NCI-H524 (cell line): Measurements from ENCODE around the gene GTF2A2.
"Not testable (repeated sequence)": the region's sequence is repeated elsewhere in the genome, so short reads cannot be mapped to it uniquely, and the experiment has no call there.

Experiments used
- DNase-seq, 2 experiments: peaks; one replicate each; lab custom pipeline; 2025; lab: John Stamatoyannopoulos, UW

The GTF2A2 gene, protein sequence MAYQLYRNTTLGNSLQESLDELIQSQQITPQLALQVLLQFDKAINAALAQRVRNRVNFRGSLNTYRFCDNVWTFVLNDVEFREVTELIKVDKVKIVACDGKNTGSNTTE

DNA sequence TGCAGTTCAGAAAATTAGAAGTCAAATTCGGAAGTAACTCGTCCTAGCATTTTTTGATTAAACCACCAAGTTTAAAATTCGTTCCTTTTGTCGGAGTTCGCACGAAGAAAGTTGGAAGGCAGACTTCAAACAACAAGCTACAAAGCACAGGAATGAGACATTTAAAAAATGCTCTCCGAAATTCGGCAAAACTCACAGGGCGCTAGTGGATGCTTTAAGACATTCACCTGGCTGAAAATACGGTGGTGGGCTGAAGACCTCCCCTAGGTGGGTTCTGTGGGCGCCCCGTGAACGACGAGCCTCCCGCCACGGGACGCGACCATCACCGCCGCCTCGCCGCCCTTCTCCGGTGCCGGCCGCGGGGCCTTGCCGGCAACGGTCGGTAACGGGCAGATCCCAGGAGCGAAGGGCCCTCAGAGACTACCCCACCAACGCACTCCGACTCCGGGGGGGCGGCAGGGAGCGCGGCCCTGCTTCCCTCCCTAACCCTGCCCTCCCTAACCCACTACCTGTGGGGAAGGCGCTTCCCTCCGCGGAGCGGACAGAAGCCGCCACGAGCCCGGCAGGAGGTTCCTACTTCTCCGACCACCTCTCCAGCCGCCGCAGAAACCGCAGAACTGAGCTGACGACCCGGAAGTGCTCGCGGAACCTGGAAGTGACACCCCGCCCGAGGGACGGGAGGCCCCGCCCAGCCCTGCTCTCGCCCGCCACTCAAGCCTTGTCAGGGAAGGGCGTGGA, at the start of gene GTF2A2:
Gene GTF2A2, minus strand, starts transcription at position 619 of the 738 bp plus-strand sequence. CDS start 5,238 bp downstream, outside the sequence.
- DNase-seq = peak; percentile 96 to 97

DNA sequence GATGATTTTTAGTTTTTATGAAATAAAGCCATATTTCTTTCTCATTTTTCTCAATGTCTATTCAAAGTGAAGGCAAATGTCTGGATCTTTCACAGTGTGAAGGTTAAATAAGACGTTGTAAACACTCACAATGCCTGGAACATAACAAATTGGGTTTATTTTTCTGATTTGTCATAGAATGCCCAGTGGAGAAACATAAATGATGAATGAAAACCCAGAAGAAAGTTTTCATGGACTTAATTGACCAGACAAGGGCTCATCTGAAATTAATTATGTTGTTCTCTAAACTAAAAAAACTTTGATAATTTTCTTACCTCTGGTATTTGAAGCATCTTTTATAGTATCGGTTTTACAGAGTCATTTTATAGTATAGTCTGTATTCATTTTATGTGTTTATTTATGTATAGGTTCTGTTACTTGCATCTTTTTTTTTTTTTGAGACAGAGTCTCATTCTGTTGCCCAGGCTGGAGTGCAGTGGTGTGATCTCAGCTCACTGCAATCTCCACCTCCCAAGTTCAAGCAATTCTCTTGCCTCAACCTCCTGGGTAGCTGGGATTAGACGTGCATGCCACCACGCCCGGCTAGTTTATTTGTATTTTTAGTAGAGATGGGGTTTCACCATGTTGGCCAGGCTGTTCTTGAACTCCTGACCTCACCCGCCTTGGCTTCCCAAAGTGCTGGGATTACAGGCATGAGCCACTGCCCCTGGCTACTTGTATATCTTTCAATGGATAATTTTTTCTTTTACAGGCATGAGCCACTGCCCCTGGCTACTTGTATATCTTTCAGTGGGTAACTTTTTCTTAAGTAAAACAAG, 46.9 kb upstream of the GTF2A2 start:
- DNase-seq = no peak

DNA sequence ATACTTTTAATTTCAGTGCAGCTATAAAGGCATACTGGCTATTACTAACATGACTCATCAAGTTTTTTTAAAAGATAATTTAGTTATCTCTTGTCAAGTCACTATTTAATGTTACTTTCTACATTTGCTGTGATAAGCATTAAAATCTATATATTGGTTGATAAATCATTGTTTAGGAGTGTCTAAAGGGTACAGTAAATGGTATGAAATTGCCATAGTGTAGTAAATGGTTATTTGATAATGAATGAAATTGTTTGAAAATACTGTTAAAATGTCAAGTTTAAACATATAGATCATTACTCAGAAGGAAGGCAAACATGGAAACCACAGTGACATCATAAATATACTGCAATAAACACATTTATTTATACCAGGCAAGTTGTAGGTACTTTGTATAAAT, 45.0 kb upstream of the GTF2A2 start:
- no peak for DNase-seq

DNA sequence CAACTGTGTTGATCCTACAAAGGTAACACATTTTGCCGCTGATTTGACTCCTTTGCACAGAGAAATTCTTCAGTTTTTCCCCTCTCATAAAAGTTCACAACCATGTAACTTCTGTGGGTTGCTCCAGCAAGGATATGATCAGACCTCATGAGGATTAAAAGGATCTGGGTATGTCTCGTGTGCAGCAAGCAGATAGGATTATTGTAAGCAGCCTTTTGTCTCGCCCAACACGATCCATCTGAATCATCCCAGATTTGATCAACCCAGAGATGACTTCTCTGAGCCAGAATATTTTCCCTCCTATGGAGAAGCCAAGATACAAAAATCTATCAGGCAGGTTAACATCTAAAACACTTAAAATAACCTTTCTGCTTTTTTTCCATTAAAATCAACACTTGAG, 44.6 kb upstream of the GTF2A2 start:
- no peak for DNase-seq

DNA sequence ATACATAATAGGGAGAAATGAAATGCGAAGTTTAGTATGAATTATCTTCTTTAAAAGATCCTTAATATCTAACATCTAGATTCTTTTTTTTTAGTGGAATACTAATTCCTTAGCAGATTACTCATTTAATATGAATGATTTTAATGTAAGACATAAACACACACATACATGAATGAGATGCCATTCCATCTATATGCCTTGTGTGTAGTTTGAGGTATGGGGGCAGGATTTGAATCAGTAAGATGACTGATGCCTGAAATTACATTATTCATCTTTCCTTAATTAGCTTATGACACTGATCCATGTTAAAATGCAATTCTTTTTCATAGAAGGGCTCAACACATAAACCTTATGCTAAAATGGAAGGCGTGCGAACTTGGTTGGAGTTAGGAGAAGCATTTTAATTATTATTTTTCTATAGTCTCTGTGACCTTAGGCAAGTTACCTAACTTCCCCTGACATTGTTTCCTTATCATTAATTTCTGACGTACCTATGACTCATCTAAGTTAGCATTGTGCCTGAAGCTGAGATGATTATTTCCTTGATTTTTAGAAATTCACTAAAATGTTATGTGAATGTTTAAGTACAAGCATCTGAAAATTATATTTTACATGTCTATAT, 42.6 kb upstream of the GTF2A2 start:
- DNase-seq = no peak

DNA sequence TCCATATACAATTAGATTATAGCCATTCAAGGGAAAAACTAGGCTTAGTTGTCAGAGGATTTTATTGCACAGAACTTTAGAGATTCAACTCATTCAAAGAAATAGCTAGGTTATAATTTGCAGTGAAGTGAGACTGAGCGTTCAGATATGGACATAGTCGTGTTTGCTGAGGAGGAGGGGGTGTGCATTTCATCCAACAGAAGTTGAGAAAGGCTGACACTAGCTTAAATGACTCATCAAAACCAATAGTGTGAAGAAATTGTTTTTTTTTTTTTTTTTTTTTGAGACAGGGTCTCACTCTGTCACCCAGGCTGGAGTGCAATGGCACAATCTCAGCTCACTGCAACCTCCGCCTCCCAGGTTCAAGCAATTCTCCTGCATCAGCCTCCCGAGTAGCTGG, 40.8 kb upstream of the GTF2A2 start:
- not testable (repeated sequence) for DNase-seq

DNA sequence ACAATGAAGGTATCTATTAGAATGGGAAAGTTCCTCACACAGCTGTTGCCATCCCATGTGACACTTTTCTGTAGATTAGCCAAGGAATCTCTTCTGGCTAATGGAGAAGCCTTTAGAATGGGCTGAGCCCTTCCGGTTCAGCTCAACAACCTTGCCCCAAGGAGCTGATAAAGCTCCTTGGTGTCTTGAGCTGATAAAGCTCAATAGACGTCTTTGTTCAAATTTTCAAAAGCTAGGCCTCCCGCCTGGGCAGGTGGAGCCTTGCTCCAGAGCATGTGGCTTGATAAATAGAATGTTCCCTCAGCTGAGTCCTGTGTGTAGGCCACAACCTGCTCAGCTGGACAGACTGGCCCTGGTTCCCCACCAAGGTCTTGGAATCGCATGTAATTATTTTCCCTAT, 39.0 kb upstream of the GTF2A2 start:
- DNase-seq = no peak

DNA sequence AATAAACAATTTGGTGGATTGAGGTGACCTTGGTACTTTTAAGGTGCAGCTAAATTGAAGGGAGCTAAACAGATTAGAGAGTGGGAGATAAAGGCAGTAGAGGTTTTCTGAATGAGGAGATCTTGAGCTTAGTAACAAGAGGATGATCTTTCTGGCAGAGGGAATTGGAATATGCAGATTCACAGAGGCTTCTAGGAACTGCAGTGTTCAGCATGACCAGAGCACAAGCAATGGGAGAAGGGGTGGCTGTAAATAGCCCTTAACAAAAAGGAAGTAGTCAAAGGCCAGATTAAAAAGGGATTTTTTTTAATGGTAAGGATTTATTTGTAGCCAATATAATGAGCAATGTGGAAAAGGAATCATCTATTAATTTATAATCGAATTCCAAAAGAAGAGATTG, 37.5 kb upstream of the GTF2A2 start:
- no peak for DNase-seq

DNA sequence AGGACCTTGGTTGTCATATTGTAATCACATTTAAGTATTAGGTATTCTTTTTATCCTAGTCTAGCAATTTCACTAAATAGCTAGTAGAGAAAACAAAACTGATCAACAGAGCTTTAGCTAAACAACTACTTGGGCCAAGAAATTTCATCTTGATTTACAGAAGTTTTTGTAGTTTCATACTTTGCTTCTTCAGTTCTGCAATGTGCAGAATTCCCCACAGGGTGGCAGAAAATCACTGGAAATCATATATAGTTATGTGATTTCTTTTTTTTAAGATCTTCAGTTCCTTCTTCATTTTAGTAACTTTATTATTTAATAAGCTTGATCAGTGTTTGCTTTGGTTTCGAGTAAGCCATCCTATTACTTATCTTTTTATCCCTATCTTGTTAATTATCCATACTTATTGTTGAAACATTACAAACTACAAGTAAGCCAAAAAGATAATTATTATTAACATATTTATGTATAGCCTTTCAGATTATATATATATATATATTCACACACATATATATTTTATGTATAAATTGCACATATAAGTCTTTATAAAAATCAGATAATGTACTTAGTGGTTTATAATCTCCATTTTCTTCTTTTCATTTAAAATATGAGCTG, 34.0 kb upstream of the GTF2A2 start:
- peak in 1 of 2 experiments; percentile 39 for DNase-seq

DNA sequence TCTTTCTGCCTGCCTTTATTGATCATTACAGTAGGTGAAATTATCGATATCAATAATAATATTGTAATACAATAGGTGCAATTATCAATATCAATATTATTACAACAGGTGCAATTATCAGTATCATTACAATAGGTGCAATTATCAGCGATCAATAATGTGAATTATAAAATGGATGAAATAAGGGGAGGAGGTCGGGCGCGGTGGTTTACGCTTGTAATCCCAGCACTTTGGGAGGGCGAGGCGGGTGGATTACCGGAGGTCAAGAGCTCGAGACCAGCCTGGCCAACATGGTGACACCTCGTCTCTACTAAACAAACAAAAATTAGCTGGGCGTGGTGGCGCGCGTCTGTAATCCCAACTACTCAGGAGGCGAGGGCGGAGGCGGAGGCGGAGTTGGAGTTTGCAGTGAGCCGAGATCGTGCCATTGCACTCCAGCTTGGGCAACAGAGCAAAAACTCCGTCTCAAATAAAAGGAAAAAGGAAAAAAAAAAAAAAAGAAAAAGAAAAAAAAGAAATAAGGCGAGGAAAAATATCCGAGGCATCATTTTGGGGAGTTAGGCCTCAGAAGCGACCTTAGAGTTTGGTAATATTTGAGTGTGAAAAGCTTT, 32.4 kb upstream of the GTF2A2 start:
- DNase-seq = peak; percentile 63 to 84

DNA sequence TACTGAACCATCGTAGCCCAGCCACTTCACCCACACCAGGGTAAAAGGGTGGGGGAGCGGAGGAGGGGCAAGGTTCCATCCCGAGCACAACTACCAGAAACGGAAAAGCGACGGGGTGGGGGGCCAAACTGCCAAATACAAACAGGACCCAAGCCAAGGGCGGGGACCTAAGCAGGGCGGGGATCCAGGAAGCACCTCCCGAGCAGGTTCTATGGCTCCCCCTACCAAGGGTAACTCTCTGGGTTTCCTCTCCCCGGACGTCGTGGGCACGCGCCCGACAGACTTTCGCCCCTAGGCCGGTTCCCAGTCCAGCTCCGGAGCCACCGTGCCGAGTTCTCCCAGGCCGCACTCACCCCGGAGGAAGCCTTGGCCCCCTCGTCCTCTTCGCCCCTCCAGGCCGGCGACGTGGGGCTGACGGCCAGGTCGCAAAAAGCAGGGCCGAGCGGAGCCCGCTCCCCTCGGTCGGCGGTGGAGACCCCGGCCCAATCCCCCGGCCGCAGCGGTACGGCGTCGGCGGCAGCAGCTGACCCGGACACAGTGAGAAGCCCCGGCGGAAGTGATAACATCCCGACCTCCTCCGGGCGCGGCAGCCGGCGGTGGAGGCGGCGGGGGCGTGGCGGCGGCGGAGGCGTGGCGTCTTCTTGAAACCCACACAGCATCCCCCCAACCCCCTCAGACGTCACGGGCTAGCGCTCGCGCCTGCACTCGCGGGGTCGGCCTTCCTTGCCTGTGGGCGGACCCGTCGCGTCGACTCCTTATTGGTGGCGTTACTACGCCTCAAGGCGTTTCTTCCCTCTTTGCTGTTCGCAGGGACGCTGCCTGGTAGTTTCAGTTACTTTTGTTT, 31.7 kb upstream of the GTF2A2 start, which contains the start of gene BNIP2:
Gene BNIP2, minus strand, starts transcription at position 539 of the 844 bp plus-strand sequence. CDS start 6,863 bp downstream, outside the sequence.
- DNase-seq = peak; percentile 98 to 99

DNA sequence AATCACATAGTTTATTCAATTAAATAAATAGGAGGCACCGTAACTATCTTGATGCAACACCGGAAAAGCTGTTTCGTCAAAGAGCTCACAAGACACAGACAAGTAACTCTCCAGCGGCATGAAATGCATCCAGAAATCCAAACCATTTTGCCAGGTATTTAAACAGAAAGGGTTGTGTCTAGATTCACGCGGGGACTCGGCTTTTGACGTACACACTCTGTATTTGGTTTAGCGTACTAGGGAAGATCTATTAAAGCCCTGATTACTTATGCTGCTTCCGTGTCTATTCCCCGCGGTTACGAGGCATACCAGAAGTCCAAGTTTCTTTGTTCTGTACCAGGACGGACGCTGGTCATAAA, 31.1 kb upstream of the GTF2A2 start:
- DNase-seq = peak in 1 of 2 experiments; percentile 48

DNA sequence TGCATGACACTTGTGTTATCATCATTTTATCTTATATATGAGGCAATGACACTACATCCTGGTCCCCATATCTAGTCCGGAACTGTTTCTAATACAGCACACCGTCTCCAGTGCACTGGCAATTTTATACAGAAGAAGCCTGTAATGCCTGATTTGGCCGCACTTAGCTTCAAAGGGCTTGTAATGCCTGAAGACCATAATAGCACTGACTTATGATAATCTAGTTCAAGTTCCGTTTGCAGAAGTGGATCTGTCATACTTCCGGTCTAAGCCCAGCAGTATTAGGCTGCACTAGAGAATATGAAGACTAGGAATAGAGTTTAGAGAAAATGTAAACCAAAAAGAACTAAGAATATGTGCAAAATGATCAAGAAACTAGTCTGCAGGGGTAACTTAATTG, 30.5 kb upstream of the GTF2A2 start:
- peak in 1 of 2 experiments; percentile 18 for DNase-seq

DNA sequence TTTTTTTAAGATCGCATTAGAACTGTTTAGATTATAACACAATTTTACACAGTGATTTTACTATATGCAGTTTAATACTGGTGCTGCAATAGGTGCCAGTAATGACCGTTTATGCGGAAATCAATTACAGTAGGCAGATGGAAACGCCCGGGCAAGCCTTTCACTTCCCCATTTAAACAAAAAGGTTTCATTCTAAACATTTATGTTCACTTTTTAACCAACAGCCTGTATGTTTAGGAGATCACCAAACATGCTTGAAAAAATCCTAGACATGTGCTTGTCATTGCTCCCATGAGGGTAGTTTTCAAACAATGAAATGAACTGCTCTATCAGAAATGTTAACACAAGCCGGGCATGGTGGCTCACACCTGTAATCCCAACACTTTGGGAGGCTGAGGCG, 29.1 kb upstream of the GTF2A2 start:
- no peak for DNase-seq

DNA sequence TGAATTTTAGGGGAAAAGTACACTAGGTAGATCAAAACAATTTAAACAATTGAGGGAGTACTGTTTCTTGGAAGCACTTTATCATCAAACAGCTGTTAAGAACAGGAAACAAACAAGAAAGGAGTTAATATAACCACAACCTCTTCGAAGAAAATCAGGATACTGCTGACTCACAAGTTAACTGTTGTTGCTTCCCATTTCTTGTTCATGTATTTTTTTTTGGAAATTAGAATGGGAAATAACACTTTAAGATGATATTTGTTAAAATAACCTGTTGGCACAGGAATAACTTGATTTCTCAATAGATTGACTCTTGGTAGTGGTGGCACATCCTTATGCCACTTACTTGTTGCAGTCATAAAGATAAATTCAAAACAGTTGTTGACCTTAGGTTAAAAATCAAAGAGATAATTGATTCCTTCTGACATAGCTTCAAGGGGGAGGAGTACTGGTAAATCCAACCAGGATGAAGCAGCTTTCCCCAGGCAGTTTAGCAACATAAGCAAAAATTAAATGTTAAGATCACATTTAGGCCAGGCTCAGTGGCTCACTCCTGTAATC, 28.5 kb upstream of the GTF2A2 start:
- no peak for DNase-seq

DNA sequence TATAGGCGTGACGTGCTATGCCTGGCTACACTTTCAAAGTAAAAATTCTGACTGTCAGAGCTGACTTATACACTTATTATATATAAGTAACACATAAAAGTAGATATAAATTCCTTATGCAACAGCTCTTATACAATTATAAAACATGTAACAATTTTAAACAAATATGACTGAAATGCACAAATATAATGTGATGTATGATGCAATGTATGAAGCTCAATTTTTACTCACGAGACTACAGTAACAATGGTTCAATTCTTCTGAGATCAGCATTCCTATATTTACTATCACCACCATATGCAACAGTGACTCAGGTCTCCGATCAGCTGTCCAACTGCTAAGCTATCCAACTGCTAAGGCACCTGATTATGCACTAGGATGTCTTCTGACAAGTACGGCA, 23.6 kb upstream of the GTF2A2 start:
- no peak for DNase-seq

DNA sequence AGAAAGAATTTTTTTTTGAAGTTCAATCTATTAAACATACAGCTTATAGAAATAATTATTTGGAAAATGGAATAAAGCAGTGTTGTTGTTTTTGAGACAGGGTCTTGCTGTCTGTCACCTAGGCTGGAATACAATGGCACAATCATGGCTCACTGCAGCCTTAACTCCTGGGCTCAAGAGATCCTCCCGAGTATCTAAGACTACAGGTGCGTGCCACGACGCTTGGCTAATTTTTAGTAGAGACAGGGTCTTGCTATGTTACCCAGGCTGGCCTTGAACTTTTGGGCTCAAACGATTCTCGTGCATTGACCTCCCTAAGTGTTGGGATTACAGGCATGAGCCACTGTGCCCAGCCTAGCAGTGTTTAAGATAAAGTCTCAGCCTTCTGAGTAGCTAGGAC, 23.0 kb upstream of the GTF2A2 start:
- DNase-seq = no peak

DNA sequence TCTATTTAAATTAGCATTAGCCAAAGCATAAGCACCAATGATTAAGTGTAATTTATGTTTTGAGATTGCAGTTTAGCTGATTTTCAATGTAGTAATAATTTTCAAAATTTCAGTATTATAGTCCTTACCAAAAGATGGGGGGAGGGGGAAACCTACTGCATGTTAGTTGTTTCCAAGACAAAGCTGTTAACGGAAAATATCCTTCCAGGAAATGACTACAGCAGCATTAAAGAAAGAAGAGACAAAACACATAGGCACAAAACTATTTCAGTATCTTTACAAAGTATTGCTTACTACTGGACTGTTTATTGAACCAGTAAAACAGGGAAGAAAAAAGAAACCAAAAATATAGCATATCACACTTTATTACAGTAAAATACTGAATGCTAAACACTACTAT, 21.3 kb upstream of the GTF2A2 start:
- no peak for DNase-seq

DNA sequence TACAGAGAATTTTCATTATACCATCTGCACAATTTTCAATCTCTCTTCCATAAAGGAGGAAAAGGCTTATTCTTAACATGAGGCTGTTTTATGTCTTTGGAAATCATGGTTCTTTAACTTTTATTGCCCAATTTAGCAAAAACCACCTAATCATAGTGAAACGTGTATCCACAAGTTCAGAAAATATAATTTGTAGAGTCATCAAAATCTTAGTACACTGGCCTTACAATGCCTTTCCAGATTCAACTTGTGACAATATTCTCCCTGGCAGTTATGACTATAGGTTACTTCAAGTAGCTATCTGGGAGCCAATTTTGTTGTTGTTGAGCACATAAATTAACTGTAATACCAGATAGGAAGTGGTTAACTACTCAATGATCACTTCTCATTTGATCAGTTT, 20.9 kb upstream of the GTF2A2 start:
- DNase-seq = no peak

DNA sequence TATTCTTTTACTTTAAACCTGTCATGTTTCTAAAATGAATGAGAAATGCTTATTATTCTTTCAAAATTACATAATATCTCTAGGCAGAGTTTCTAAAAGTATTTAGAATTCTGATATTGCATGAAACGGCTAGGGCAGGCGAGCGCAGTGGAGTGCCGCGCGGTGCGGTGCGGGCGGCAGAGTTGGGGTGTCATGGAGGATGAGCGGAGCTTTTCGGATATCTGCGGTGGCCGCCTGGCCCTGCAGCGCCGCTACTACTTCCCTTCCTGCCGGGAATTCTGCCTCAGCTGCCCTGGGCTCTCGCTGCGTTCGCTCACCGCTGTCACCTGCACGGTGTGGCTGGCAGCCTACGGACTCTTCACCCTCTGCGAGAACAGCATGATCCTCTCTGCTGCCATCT, 19.2 kb upstream of the GTF2A2 start:
- DNase-seq = no peak
